ENCODE measurements around the gene CCDC78. TPM values are rescaled to one million over a fixed set of nuclear protein-coding genes. Genes with fewer than 3 reads are reported as not detected.

CCDC78 gene
- total and polyA plus RNA-seq, 2 of the 13 experiments (the other 11 are each of a cell fraction or from before 2014, with no cell fraction given): 0.53 to 1.5 TPM

- Histone ChIP-seq H3K4me3 (replicated peaks in 1 of 3; ENCODE audit: insufficient read depth in 1 of 3, low read depth in 2 of 3, low read length in 3 of 3) (peak overlapping the region; percentile 34 to 69 (median 57); a peak in 5 of 6 replicates), H3K4me2 (ENCODE audit: low read depth, low read length) (peak overlapping the region; percentile 84), H3K27ac (ENCODE audit: extremely low read length, insufficient read depth, low read length) (no peak overlapping the region), H3K36me3 (replicated peaks in 1 of 2; ENCODE audit: control insufficient read depth in 1 of 2, insufficient read depth in 2 of 2, low read length in 2 of 2) (no peaks in the 10 kb centered on the region), H3K4me1 (ENCODE audit: insufficient read depth, low read length) (peaks cover 18% of the 10 kb centered on the region), H3K9me3 (ENCODE audit: low read length) (no peaks in the 10 kb centered on the region), H2AFZ (ENCODE audit: low read length) (no peak overlapping the region), H3K27me3 (ENCODE audit: control insufficient read depth in 1 of 2, insufficient read depth in 2 of 2, low read length in 2 of 2) (peaks cover 10 to 38% of the 10 kb centered on the region in 2 experiments), H3K79me2 (ENCODE audit: insufficient read depth, low read length) (no peaks in the 10 kb centered on the region), H3K9ac (ENCODE audit: insufficient read depth, low read depth, low read length) (no peak overlapping the region; the same call in 1 of the 2 replicates), H4K20me1 (ENCODE audit: insufficient read depth, low read length) (no peaks in the 10 kb centered on the region)
- FAIRE-seq (no peak), ATAC-seq (peak; percentile 42), DNase-seq (ENCODE audit: low spot score) (no peak)
- no TSS peak for BruUV-seq (replicated peaks)
- CTCF ChIA-PET (ENCODE audit: low intra/inter-chr PET ratio, low total read pairs): no interaction called here
- POLR2A ChIA-PET: interaction anchor here (1.5 to 3.4 kb wide), 3 partner anchors 13 to 66 kb away, joined by 3 to 21 read pairs (median 7); partner anchors contain the start of genes ANTKMT, MSLN and STUB1
- 14% methylated on average over 19 of the region's 64 CpGs for WGBS (ENCODE audit: low lambda C conversion rate)
- intact Hi-C loops (cut with micrococcal nuclease; ENCODE audit: unreplicated experiment) (no loop called here), in situ Hi-C loops (cut with HindIII; ENCODE audit: extremely low pct_ligation_motif_present, low pct_unique_long_range_greater_than_20kb) (no loop called here)
- no peak for TF ChIP-seq ZNF761 (CRISPR knock-in tag; conservative IDR thresholded peaks at IDR 0.05)
- no peak for TF ChIP-seq EED (CRISPR knock-in tag; IDR thresholded peaks at IDR 0.05)
- no peak for TF ChIP-seq SMC3 (IDR thresholded peaks at IDR 0.05; ENCODE audit: low read length)
- TF ChIP-seq ZFP37 (CRISPR knock-in tag; IDR thresholded peaks at IDR 0.05; ENCODE audit: borderline replicate concordance): no peak
- no peak for TF ChIP-seq GATAD1 (CRISPR knock-in tag; IDR thresholded peaks at IDR 0.05)
- 0 out of 2 replicates have a peak, but pooled peaks have one; percentile 22 for TF ChIP-seq ZNF549 (CRISPR knock-in tag; IDR thresholded peaks at IDR 0.05)
- TF ChIP-seq ZFY (CRISPR knock-in tag; IDR thresholded peaks at IDR 0.05): peak; percentile 36; the same call in 1 of the 2 replicates
- no peak for TF ChIP-seq GMEB1 (CRISPR knock-in tag; IDR thresholded peaks at IDR 0.05; ENCODE audit: borderline replicate concordance)
- TF ChIP-seq ZNF710 (CRISPR knock-in tag; IDR thresholded peaks at IDR 0.05; ENCODE audit: borderline replicate concordance): 0 out of 2 replicates have a peak, but pooled peaks have one; percentile 34
- TF ChIP-seq ZNF275 (CRISPR knock-in tag; IDR thresholded peaks at IDR 0.05; ENCODE audit: borderline replicate concordance): no peak
- peak; percentile 60 for TF ChIP-seq ZBTB14 (CRISPR knock-in tag; IDR thresholded peaks at IDR 0.05)
- no peak for TF ChIP-seq MED13 (CRISPR knock-in tag; IDR thresholded peaks at IDR 0.05)
- TF ChIP-seq ZFX (CRISPR knock-in tag; IDR thresholded peaks at IDR 0.05; ENCODE audit: low read depth): 0 out of 2 replicates have a peak, but pooled peaks have one; percentile 21
- TF ChIP-seq GABPB1 (CRISPR knock-in tag; IDR thresholded peaks at IDR 0.05): 0 out of 2 replicates have a peak, but pooled peaks have one; percentile 13
- TF ChIP-seq, protein P1, sequence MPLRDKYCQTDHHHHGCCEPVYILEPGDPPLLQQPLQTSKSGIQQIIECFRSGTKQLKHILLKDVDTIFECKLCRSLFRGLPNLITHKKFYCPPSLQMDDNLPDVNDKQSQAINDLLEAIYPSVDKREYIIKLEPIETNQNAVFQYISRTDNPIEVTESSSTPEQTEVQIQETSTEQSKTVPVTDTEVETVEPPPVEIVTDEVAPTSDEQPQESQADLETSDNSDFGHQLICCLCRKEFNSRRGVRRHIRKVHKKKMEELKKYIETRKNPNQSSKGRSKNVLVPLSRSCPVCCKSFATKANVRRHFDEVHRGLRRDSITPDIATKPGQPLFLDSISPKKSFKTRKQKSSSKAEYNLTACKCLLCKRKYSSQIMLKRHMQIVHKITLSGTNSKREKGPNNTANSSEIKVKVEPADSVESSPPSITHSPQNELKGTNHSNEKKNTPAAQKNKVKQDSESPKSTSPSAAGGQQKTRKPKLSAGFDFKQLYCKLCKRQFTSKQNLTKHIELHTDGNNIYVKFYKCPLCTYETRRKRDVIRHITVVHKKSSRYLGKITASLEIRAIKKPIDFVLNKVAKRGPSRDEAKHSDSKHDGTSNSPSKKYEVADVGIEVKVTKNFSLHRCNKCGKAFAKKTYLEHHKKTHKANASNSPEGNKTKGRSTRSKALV (CRISPR knock-in tag; IDR thresholded peaks at IDR 0.05): 0 out of 2 replicates have a peak, but pooled peaks have one; percentile 27
- no peak for TF ChIP-seq KDM4B (CRISPR knock-in tag; IDR thresholded peaks at IDR 0.05)
Measured at GRCh38 chr16:694187-694862, 31.9 kb downstream of the CCDC78 start.
